Coronary artery (tissue), 2 donors: ENCODE data around the gene SPATA7.

Experiments used
- DNase-seq: peaks from one replicate; pipeline ENCODE4 v3.0.0-alpha.2; 2017; ENCODE audit warnings: low spot score
- H3K27ac ChIP-seq, 2 donors: fragments of 200-600 bp; sonication (generic); one replicate each; pipeline ENCODE4 v1.5.1; 2016 to 2019
- H3K4me3 ChIP-seq: fragments of 200-600 bp; sonication (generic); 2 replicates; pipeline ENCODE4 v1.5.1; 2016; ENCODE audit warnings: mild to moderate bottlenecking, moderate library complexity
- CTCF ChIP-seq: fragments of 200-600 bp; sonication (generic); IDR thresholded peaks from one replicate; pipeline ENCODE4 v1.5.1; 2019; ENCODE audit warnings: antibody characterized with exemption

The SPATA7 gene

DNA sequence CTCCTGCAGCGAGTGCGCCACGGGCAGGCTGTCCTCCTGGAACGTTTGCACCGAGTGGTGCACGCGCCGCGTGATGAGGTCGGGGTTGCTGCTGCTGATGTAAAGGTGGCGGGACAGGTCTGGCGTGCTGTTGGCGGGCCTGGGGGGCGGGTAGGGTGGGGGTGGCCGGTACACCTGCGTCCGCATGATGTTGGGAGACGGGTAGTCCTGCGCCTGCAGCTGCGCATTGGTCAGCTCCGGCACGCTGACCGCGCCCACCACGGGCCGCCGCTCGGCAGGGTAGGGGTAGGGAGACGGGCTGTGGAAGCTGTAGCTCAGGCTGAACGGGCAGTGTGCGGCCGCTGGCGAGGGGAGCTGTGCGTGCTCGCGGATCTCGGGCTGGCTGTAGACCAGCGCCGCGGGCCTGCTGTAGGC lies 94.1 kb downstream of the SPATA7 start:
- H3K27ac ChIP-seq, result no peak overlapping the region
- DNase-seq, result no peak
- no peak for TF ChIP-seq CTCF

GRCh38 chr14:88481059-88481458 lies 95.6 kb downstream of the SPATA7 start:
- TF ChIP-seq CTCF, result no peak
- H3K27ac ChIP-seq, result no peak overlapping the region
- H3K4me3 ChIP-seq, result no peak overlapping the region
- no peak for DNase-seq

More for the DNA sequence above, 94.1 kb downstream of the SPATA7 start:
- no peak overlapping the region for H3K4me3 ChIP-seq

DNA sequence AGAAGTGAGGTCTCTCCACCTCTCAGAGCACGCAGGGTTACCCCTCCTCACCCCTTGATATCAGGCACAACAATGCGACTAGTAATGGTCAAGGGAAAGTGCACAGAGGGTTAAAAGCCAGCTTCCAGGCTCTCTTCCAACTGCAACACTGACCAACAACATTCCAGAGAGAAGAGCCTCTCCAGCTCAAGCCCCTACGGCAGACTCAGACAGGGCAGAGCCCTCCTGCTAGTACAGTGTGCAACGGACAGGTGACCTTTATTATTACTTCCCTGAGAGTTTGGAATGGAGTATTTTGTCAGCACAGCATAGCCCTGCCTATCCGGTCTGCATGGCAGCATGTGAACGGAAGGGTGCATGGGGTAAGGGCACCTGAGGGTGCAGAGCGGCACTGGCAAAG lies 96.3 kb downstream of the SPATA7 start:
- DNase-seq, result no peak
- no peak for TF ChIP-seq CTCF
- Histone ChIP-seq H3K4me3 (no peak overlapping the region), H3K27ac (no peak overlapping the region)

DNA sequence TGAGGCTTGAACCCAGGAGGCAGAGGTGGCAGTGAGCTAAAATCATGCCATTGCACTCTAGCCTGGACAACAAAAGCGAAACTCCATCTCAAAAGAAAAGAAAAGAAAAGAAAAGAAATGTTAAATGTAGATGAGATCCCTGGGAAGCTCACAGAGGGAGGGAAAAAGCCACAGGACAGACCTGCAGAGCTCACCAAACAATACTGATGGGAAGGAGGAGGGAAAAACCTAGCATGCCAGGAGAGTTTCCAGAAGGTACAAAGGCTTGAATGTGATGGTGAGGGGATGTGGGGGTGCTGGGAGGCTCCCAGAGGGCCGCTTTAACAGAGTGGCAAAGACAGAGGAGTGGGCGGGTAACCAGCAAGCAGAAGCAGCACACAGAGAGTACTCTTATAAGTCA lies 97.1 kb downstream of the SPATA7 start:
- Histone ChIP-seq H3K4me3 (no peak overlapping the region), H3K27ac (no peak overlapping the region)
- DNase-seq, result no peak
- TF ChIP-seq CTCF, result no peak
